ENCODE results near the gene UNKL. TPM values are rescaled to one million over a fixed set of nuclear protein-coding genes. Genes with fewer than 3 reads are reported as not detected.

Gene UNKL
- total and polyA plus RNA-seq, 2 experiments from 2014 or later = 6.1 to 13.0 TPM

GRCh38 chr16:1424028-1424427, 9.5 kb upstream of the UNKL start:
- in situ Hi-C loops (cut with MboI) = no loop called here
- DNase-seq = no peak

GRCh38 chr16:1422076-1422475, 7.6 kb upstream of the UNKL start:
- Histone ChIP-seq H3K27ac (peak overlapping the region; percentile 90; the same call in 1 of the 2 replicates), H3K4me2 (ENCODE audit: unreplicated experiment) (no peak overlapping the region), H3K9me2 (ENCODE audit: insufficient read depth) (no peaks in the 10 kb centered on the region), H3K27me3 (replicated peaks; ENCODE audit: insufficient read depth) (no peaks in the 10 kb centered on the region), H2AFZ (peak overlapping the region; percentile 86; the same call in 1 of the 2 replicates), H4K20me1 (ENCODE audit: insufficient read depth) (no peaks in the 10 kb centered on the region), H3K36me3 (ENCODE audit: low read depth) (no peaks in the 10 kb centered on the region), H3K79me2 (ENCODE audit: insufficient read depth) (peaks cover 32% of the 10 kb centered on the region), H3K9ac (no peak overlapping the region), H3F3A (ENCODE audit: insufficient read depth) (no peaks in the 10 kb centered on the region; the same call in 1 of the 2 replicates), H3K4me1 (ENCODE audit: insufficient read depth) (peaks cover 13% of the 10 kb centered on the region), H3K4me3 (no peak overlapping the region), H3K9me3 (ENCODE audit: low read depth) (no peaks in the 10 kb centered on the region)
- no peak for TF ChIP-seq EZH2phosphoT487 (IDR thresholded peaks at IDR 0.05; ENCODE audit: insufficient read depth, low read depth)
- 88 to 89% methylated on average over 10 of the region's 10 CpGs for WGBS, 2 experiments (ENCODE audit: low coverage in 1 of 2, low lambda C conversion rate in 2 of 2, missing lambda C conversion rate in 2 of 2)
- in situ Hi-C loops (cut with MboI) = no loop called here
- no peak for DNase-seq

More at GRCh38 chr16:1424028-1424427, 9.5 kb upstream of the UNKL start:
- no peaks in the 10 kb centered on the region for H3K9me3 ChIP-seq (ENCODE audit: low read depth)
- H3K36me3 ChIP-seq (ENCODE audit: low read depth) = no peaks in the 10 kb centered on the region
- peaks cover 14% of the 10 kb centered on the region for H3K79me2 ChIP-seq (ENCODE audit: insufficient read depth)
- peaks cover 10% of the 10 kb centered on the region for H3K4me1 ChIP-seq (ENCODE audit: insufficient read depth)
- H3F3A ChIP-seq (ENCODE audit: insufficient read depth) = no peaks in the 10 kb centered on the region; the same call in 1 of the 2 replicates
- no peaks in the 10 kb centered on the region for H3K9me2 ChIP-seq (ENCODE audit: insufficient read depth)
- TF ChIP-seq EZH2 (IDR thresholded peaks at IDR 0.05; ENCODE audit: insufficient read depth, poor library complexity, severe bottlenecking) (no peak), EZH2phosphoT487 (IDR thresholded peaks at IDR 0.05; ENCODE audit: insufficient read depth, low read depth) (no peak)
- no peak overlapping the region for H3K4me2 ChIP-seq (ENCODE audit: unreplicated experiment)
- WGBS, 2 experiments (ENCODE audit: low coverage in 1 of 2, low lambda C conversion rate in 2 of 2, missing lambda C conversion rate in 2 of 2) = 89 to 92% methylated on average over 12 of the region's 12 CpGs
- H3K9ac ChIP-seq = no peak overlapping the region
- no peak overlapping the region for H3K27ac ChIP-seq
- H3K4me3 ChIP-seq = no peak overlapping the region
- H3K27me3 ChIP-seq (replicated peaks; ENCODE audit: insufficient read depth) = no peaks in the 10 kb centered on the region
- no peaks in the 10 kb centered on the region for H4K20me1 ChIP-seq (ENCODE audit: insufficient read depth)
- no peak overlapping the region for H2AFZ ChIP-seq

- Histone ChIP-seq H3K9ac (peak overlapping the region; percentile 88), H3K27me3 (replicated peaks; ENCODE audit: insufficient read depth) (no peaks in the 10 kb centered on the region), H3K4me2 (ENCODE audit: unreplicated experiment) (peak overlapping the region; percentile 94), H3F3A (ENCODE audit: insufficient read depth) (peaks cover 18% of the 10 kb centered on the region), H3K9me3 (ENCODE audit: low read depth) (no peaks in the 10 kb centered on the region), H3K4me3 (peak overlapping the region; percentile 86), H3K4me1 (ENCODE audit: insufficient read depth) (peaks cover 22% of the 10 kb centered on the region), H2AFZ (no peak overlapping the region), H3K27ac (peak overlapping the region; percentile 90), H4K20me1 (ENCODE audit: insufficient read depth) (no peaks in the 10 kb centered on the region), H3K36me3 (ENCODE audit: low read depth) (no peaks in the 10 kb centered on the region), H3K9me2 (ENCODE audit: insufficient read depth) (no peaks in the 10 kb centered on the region), H3K79me2 (ENCODE audit: insufficient read depth) (peaks cover 32% of the 10 kb centered on the region)
- 6 to 8% methylated on average over 19 to 22 of the region's 22 CpGs for WGBS, 2 experiments (ENCODE audit: low coverage in 1 of 2, low lambda C conversion rate in 2 of 2, missing lambda C conversion rate in 2 of 2)
- in situ Hi-C loops (cut with MboI) = no loop called here
- TF ChIP-seq EZH2phosphoT487 (IDR thresholded peaks at IDR 0.05; ENCODE audit: insufficient read depth, low read depth) (no peak), EZH2 (IDR thresholded peaks at IDR 0.05; ENCODE audit: insufficient read depth, poor library complexity, severe bottlenecking) (no peak)
- DNase-seq = peak; percentile 45
These were observed 5.6 kb upstream of the UNKL start for GRCh38 chr16:1420111-1420539.

DNA sequence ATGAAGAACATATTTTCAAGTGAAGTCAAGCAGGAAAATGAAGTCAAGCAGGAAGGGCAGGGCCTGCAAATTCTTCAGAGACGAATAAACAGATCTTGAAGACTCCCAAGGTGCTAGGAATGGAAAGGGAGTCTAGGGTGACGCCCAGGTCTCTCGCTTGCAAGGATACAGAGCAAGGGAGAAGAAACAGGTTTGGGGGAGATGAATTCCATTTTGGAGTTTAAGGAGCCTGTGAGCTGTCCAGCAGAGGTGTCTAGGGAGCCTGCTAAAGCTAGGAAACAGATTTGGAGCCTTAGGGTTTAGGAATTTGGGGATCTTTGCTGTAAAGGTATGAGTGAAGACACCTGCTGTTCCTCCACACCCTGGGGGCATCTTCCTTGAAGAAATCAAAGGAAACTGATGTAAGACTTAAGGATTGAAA, 2.0 kb upstream of the UNKL start:
- Histone ChIP-seq H3K9me3 (ENCODE audit: low read depth) (no peaks in the 10 kb centered on the region), H3K4me1 (ENCODE audit: insufficient read depth) (peaks cover 22% of the 10 kb centered on the region), H3K27ac (0 out of 2 replicates have a peak overlapping the region, but pooled peaks have one; percentile 18), H3K9me2 (ENCODE audit: insufficient read depth) (no peaks in the 10 kb centered on the region), H3K4me2 (ENCODE audit: unreplicated experiment) (no peak overlapping the region), H2AFZ (no peak overlapping the region), H3K4me3 (no peak overlapping the region), H3F3A (ENCODE audit: insufficient read depth) (peaks cover 20% of the 10 kb centered on the region), H4K20me1 (ENCODE audit: insufficient read depth) (no peaks in the 10 kb centered on the region), H3K9ac (no peak overlapping the region), H3K79me2 (ENCODE audit: insufficient read depth) (peaks cover 54% of the 10 kb centered on the region), H3K27me3 (replicated peaks; ENCODE audit: insufficient read depth) (no peaks in the 10 kb centered on the region), H3K36me3 (ENCODE audit: low read depth) (no peaks in the 10 kb centered on the region)
- in situ Hi-C loops (cut with MboI) = no loop called here
- 81 to 85% methylated on average over 3 of the region's 3 CpGs for WGBS, 2 experiments (ENCODE audit: low coverage in 1 of 2, low lambda C conversion rate in 2 of 2, missing lambda C conversion rate in 2 of 2)
- no peak for TF ChIP-seq EZH2phosphoT487 (IDR thresholded peaks at IDR 0.05; ENCODE audit: insufficient read depth, low read depth)
- no peak for TF ChIP-seq EZH2 (IDR thresholded peaks at IDR 0.05; ENCODE audit: insufficient read depth, poor library complexity, severe bottlenecking)
- no peak for DNase-seq

All from GM23248 (cell line).